Panc1 (cell line): ENCODE measurements around the gene UBQLN1. TPM values are rescaled to one million over a fixed set of nuclear protein-coding genes. Genes with fewer than 3 reads are reported as not detected.
"Not testable (repeated sequence)": the region's sequence is repeated elsewhere in the genome, so short reads cannot be mapped to it uniquely, and the experiment has no call there.

Source experiments
- ATAC-seq: fragments of 200-7000 bp; cut with Tn5 transposase; 2 replicates; pipeline ENCODE4 v1.9.1; 2020; ENCODE audit warnings: mild to moderate bottlenecking, moderate library complexity
- BruUV-seq: library from RNA; stranded (reverse); fragments of 400-500 nt; replicated peaks from 2 replicates; lab custom pipeline; 2021; lab: Mats Ljungman, UMichigan
- CTCF ChIA-PET: fragments of 300-600 bp; sonication (Branson Sonifier 250); formaldehyde crosslinking; loops from one replicate; lab custom pipeline; 2022; ENCODE audit warnings: antibody characterized with exemption; lab: Charles Lee
- POLR2A ChIA-PET: fragments of 300-600 bp; sonication (Branson Sonifier 250); formaldehyde crosslinking; loops from one replicate; lab custom pipeline; 2022; ENCODE audit warnings: antibody characterized with exemption; lab: Charles Lee
- DNase-seq: peaks from one replicate; pipeline ENCODE4 v3.0.0-alpha.2; 2010; ENCODE audit warnings: low read depth, low spot score
- H3K27ac ChIP-seq: 2 replicates; pipeline ENCODE4 v1.5.1; 2011; ENCODE audit warnings: mild to moderate bottlenecking, low read length, inconsistent platforms
- H3K27me3 ChIP-seq: fragments of 200-500 bp; sonication (Bioruptor generic); 2 replicates; pipeline ENCODE4 v1.6.0; 2014; ENCODE audit warnings: low read length, inconsistent platforms; ENCODE audit not compliant: control insufficient read depth, insufficient read depth
- H3K36me3 ChIP-seq: fragments of 200-500 bp; sonication (Bioruptor generic); 2 replicates; pipeline ENCODE4 v1.5.1; 2014; ENCODE audit warnings: inconsistent platforms, mild to moderate bottlenecking, low read length, moderate library complexity; ENCODE audit not compliant: control insufficient read depth, insufficient read depth
- H3K4me1 ChIP-seq: 2 replicates; pipeline ENCODE4 v1.5.1; 2011; ENCODE audit warnings: inconsistent platforms, mild to moderate bottlenecking, low read length, moderate library complexity; ENCODE audit not compliant: control insufficient read depth, insufficient read depth
- H3K4me3 ChIP-seq, 2 experiments: 2 replicates each; pipeline ENCODE4 v1.5.1; 2011 to 2012; ENCODE audit warnings: low read depth in 2 of 2, low read length in 2 of 2, mild to moderate bottlenecking in 2 of 2, inconsistent platforms in 1 of 2, moderate library complexity in 1 of 2
- H3K9me3 ChIP-seq: fragments of 200-500 bp; sonication (Bioruptor generic); 2 replicates; pipeline ENCODE4 v1.5.1; 2014; ENCODE audit warnings: low read depth, mild to moderate bottlenecking, inconsistent platforms, low read length, moderate library complexity; ENCODE audit not compliant: control insufficient read depth, insufficient read depth
- CTCF ChIP-seq: fragments of 450-650 bp; IDR thresholded peaks from 2 replicates; pipeline ENCODE4 v1.5.1; 2017; ENCODE audit warnings: mild to moderate bottlenecking
- POLR2AphosphoS5 ChIP-seq: IDR thresholded peaks from 2 replicates; pipeline ENCODE4 v1.6.1; 2012; ENCODE audit warnings: mild to moderate bottlenecking, low read depth, low read length, moderate library complexity
- REST ChIP-seq, 2 experiments: IDR thresholded peaks; 2 replicates each; pipeline ENCODE4 v1.6.1; 2011 to 2012; ENCODE audit warnings: low read depth in 2 of 2, control low read depth in 1 of 2, low read length in 1 of 2, mild to moderate bottlenecking in 1 of 2, moderate library complexity in 1 of 2; ENCODE audit not compliant: insufficient read depth in 1 of 2
- SIN3A ChIP-seq: IDR thresholded peaks from 2 replicates; pipeline ENCODE4 v1.6.1; 2012; ENCODE audit warnings: low read depth, mild to moderate bottlenecking, low read length, moderate library complexity, borderline replicate concordance; ENCODE audit not compliant: insufficient read depth
- TCF7L2 ChIP-seq: IDR thresholded peaks from 2 replicates; pipeline ENCODE4 v1.6.1; 2011; ENCODE audit warnings: mild to moderate bottlenecking, low read depth, low read length, inconsistent platforms
- in situ Hi-C: cut with HindIII; loops from 2 replicates; pipeline ENCODE4 v1.10.0; 2016; ENCODE audit warnings: low sequenced_read_pairs, low pct_unique_long_range_greater_than_20kb
- intact Hi-C: fragments of 100-400 bp; cut with micrococcal nuclease; formaldehyde crosslinking; loops from one replicate; pipeline ENCODE4 v1.10.0; 2022; ENCODE audit not compliant: unreplicated experiment
- total RNA-seq: library from RNA; stranded (reverse); gene quantifications from one replicate; pipeline ENCODE4 v1.2.1, GENCODE V29; 2021; ENCODE audit not compliant: unreplicated experiment

UBQLN1 gene
- total RNA-seq, 1 experiment from 2014 or later = 92.8 TPM

- ChIA-PET CTCF (no interaction called here), POLR2A (no interaction called here)
- H3K27me3 ChIP-seq = no peaks in the 10 kb centered on the region
- H3K27ac ChIP-seq = no peak overlapping the region
- BruUV-seq = no TSS peak
- ATAC-seq = no peak
- intact Hi-C loops (no loop called here), in situ Hi-C loops (no loop called here)
- no peaks in the 10 kb centered on the region for H3K36me3 ChIP-seq
- TF ChIP-seq TCF7L2 = no peak
- TF ChIP-seq SIN3A = no peak
- no peak for TF ChIP-seq POLR2AphosphoS5
- no peak for TF ChIP-seq CTCF
- no peak for TF ChIP-seq REST (IDR thresholded peaks at IDR 0.05; ENCODE audit: insufficient read depth in 1 of 2, low read depth in 2 of 2, low read length in 1 of 2)
- H3K4me3 ChIP-seq = no peak overlapping the region
- no peak for DNase-seq
- H3K9me3 ChIP-seq = no peaks in the 10 kb centered on the region
- no peaks in the 10 kb centered on the region for H3K4me1 ChIP-seq
Measured at GRCh38 chr9:83617299-83617698, 90.5 kb downstream of the UBQLN1 start.

GRCh38 chr9:83613298-83613697 is 94.5 kb downstream of the UBQLN1 start:
- H3K4me1 ChIP-seq, H3K9me3 ChIP-seq, POLR2A ChIA-PET, H3K27ac ChIP-seq, BruUV-seq, intact Hi-C loops, H3K4me3 ChIP-seq, CTCF ChIA-PET, in situ Hi-C loops, H3K27me3 ChIP-seq, ATAC-seq, DNase-seq, H3K36me3 ChIP-seq: not testable (repeated sequence)

Other genes with a start within 250 kb of the UBQLN1 start
- gene FRMD3, start 169.6 kb downstream of the UBQLN1 start, total RNA-seq = 14.5 TPM
- 1.9 TPM for gene IDNK, start 84.8 kb downstream of the UBQLN1 start, total RNA-seq
- gene GKAP1, start 109.8 kb upstream of the UBQLN1 start, total RNA-seq = 5.2 TPM
- 3.4 TPM for gene KIF27, start 213.5 kb upstream of the UBQLN1 start, total RNA-seq